ENCODE results near the gene SMURF1.

- TF ChIP-seq CBX8 (IDR thresholded peaks at IDR 0.05; ENCODE audit: borderline replicate concordance, low read depth, low read length) (no peak), SAP30 (IDR thresholded peaks at IDR 0.05; ENCODE audit: insufficient read depth, insufficient replicate concordance, low read length) (no peak), NRF1 (IDR thresholded peaks at IDR 0.05; ENCODE audit: low read depth, low read length) (no peak), RNF2 (IDR thresholded peaks at IDR 0.05; ENCODE audit: borderline replicate concordance, low read depth, low read length, missing control alignments, poor library complexity, severe bottlenecking) (no peak), SP1 (IDR thresholded peaks at IDR 0.05; ENCODE audit: low read depth, low read length) (no peak), SUZ12 (IDR thresholded peaks at IDR 0.05; ENCODE audit: low read length) (no peak), POLR2AphosphoS5 (IDR thresholded peaks at IDR 0.05; ENCODE audit: low read depth, low read length) (no peak), YY1 (IDR thresholded peaks at IDR 0.05; ENCODE audit: low read depth, low read length) (no peak)
Measured at GRCh38 chr7:99155211-99155610, 11.3 kb upstream of the SMURF1 start.

All from H1 (cell line).